GM12892 (cell line): Measurements from ENCODE around the gene NUTM2A.
"Not testable (repeated sequence)": the region's sequence is repeated elsewhere in the genome, so short reads cannot be mapped to it uniquely, and the experiment has no call there.

Source experiments
- POLR2A ChIP-seq: IDR thresholded peaks from 2 replicates; pipeline ENCODE4 v1.6.1; 2011; ENCODE audit warnings: low read depth, low read length, control low read depth
- POLR2AphosphoS5 ChIP-seq: IDR thresholded peaks from 2 replicates; pipeline ENCODE4 v1.6.1; 2011; ENCODE audit warnings: low read depth, low read length, control low read depth
- TAF1 ChIP-seq: IDR thresholded peaks from 2 replicates; pipeline ENCODE4 v1.6.1; 2011; ENCODE audit warnings: low read depth, mild to moderate bottlenecking, control low read depth, low read length, borderline replicate concordance

- not testable (repeated sequence) for TF ChIP-seq POLR2A, TAF1, POLR2AphosphoS5
Measured at GRCh38 chr10:87228247-87228646, 3.0 kb downstream of the NUTM2A start.
